K562 (cell line): Measurements from ENCODE around the gene CMIP. TPM values are rescaled to one million over a fixed set of nuclear protein-coding genes. Genes with fewer than 3 reads are reported as not detected.
A peak's percentile ranks its signal among the peaks of the same experiment; 100 is the strongest.

Experiments
- ATAC-seq: fragments of 200-7000 bp; cut with Tn5 transposase; 3 replicates; pipeline ENCODE4 v1.9.1; 2020; ENCODE audit warnings: moderate library complexity
- BruUV-seq: library from RNA; stranded (reverse); fragments of 400-500 nt; replicated peaks from 2 replicates; lab custom pipeline; 2021; lab: Mats Ljungman, UMichigan
- CTCF ChIA-PET: fragments of 300-600 bp; formaldehyde crosslinking; extraction: SDS; loops from one replicate; lab custom pipeline; 2021; ENCODE audit warnings: low intra/inter-chr PET ratio; lab: Yijun Ruan, JAX
- POLR2A ChIA-PET: fragments of 300-600, 350-650 bp; sonication (Branson Sonifier 250); formaldehyde crosslinking; extraction: SDS; loops from one replicate; lab custom pipeline; 2021; ENCODE audit warnings: antibody characterized with exemption, inconsistent platforms; lab: Yijun Ruan, JAX
- DNase-seq, 4 experiments: peaks; one replicate each; pipeline versions ENCODE4 v3.0.0 to v3.0.0-alpha.2; 2011 to 2018; ENCODE audit warnings: low spot score in 3 of 4, mixed read lengths in 3 of 4; ENCODE audit errors: extremely low read depth in 1 of 4
- FAIRE-seq: peaks from 2 replicates; lab custom pipeline; 2011; peaks lifted over from hg19 to GRCh38; lab: Jason Lieb, UNC
- H2AFZ ChIP-seq: 2 replicates; pipeline ENCODE4 v1.6.0; 2011; ENCODE audit warnings: low read depth, low read length, control low read depth, inconsistent platforms
- H3K27ac ChIP-seq: fragments of 200-600 bp; 3 replicates; pipeline ENCODE4 v1.8.0; 2011; ENCODE audit warnings: low read depth, mild to moderate bottlenecking, control low read depth, inconsistent platforms, low read length, moderate library complexity, mixed read lengths; ENCODE audit errors: extremely low read depth
- H3K27me3 ChIP-seq, 2 experiments: fragments of 300-600 bp in 1 of 2; 2 replicates in 1 of 2; 3 replicates in 1 of 2; pipeline versions ENCODE4 v1.6.0 to v1.8.0; 2011; ENCODE audit warnings: inconsistent platforms in 2 of 2, low read length in 2 of 2, mild to moderate bottlenecking in 1 of 2, mixed read lengths in 1 of 2, moderate library complexity in 1 of 2; ENCODE audit not compliant: control insufficient read depth in 2 of 2, insufficient read depth in 2 of 2
- H3K36me3 ChIP-seq: fragments of 300-600 bp; 3 replicates; pipeline ENCODE4 v1.8.0; 2011; ENCODE audit warnings: mild to moderate bottlenecking, low read length, inconsistent platforms; ENCODE audit not compliant: control insufficient read depth, insufficient read depth
- H3K4me1 ChIP-seq, 2 experiments: fragments of 200-600 bp in 1 of 2; replicated peaks in 1 of 2; 2 replicates in 1 of 2; 3 replicates in 1 of 2; pipeline versions ENCODE4 v1.5.1 to v1.8.0; 2011; ENCODE audit warnings: inconsistent platforms in 2 of 2, low read length in 2 of 2, mild to moderate bottlenecking in 1 of 2, mixed read lengths in 1 of 2, moderate library complexity in 1 of 2; ENCODE audit not compliant: control insufficient read depth in 2 of 2, insufficient read depth in 2 of 2
- H3K4me2 ChIP-seq: 2 replicates; pipeline ENCODE4 v1.6.1; 2011; ENCODE audit warnings: low read length, control low read depth, inconsistent platforms, mixed read lengths; ENCODE audit not compliant: insufficient read depth
- H3K4me3 ChIP-seq: fragments of 200-600 bp; sonication (generic), shearing (Covaris generic); 2 replicates; pipeline ENCODE4 v1.5.1; 2016; ENCODE audit warnings: control low read depth, inconsistent platforms
- H3K79me2 ChIP-seq: fragments of 200-600 bp; 3 replicates; pipeline ENCODE4 v1.8.0; 2011; ENCODE audit warnings: low read length, inconsistent platforms; ENCODE audit not compliant: control insufficient read depth, insufficient read depth
- H3K9ac ChIP-seq, 2 experiments: 2 replicates each; pipeline versions ENCODE4 v1.6.0 to v1.6.1; 2011; ENCODE audit warnings: low read depth in 2 of 2, low read length in 2 of 2, control low read depth in 1 of 2, inconsistent platforms in 1 of 2, mild to moderate bottlenecking in 1 of 2, mixed read lengths in 1 of 2; ENCODE audit not compliant: insufficient read depth in 1 of 2
- H3K9me1 ChIP-seq: one replicate; pipeline ENCODE4 v1.6.0; 2011; ENCODE audit warnings: inconsistent platforms, mild to moderate bottlenecking, low read length, moderate library complexity; ENCODE audit not compliant: control insufficient read depth, insufficient read depth
- H3K9me3 ChIP-seq: replicated peaks from 2 replicates; pipeline ENCODE4 v1.5.1; 2011; ENCODE audit warnings: low read depth, low read length, inconsistent platforms; ENCODE audit not compliant: control insufficient read depth, insufficient read depth
- H4K20me1 ChIP-seq: replicated peaks from 2 replicates; pipeline ENCODE4 v1.6.1; 2011; ENCODE audit warnings: low read length, inconsistent platforms, mixed read lengths; ENCODE audit not compliant: control insufficient read depth, insufficient read depth
- CXXC5 ChIP-seq: fragments of 250-450 bp; sonication (Bioruptor Pico); IDR thresholded peaks from 2 replicates; pipeline ENCODE4 v1.8.0; 2022; ENCODE audit warnings: inconsistent platforms, mild to moderate bottlenecking, moderate library complexity
- KLF10 ChIP-seq: fragments of 250-450 bp; sonication (Bioruptor Pico); IDR thresholded peaks from 2 replicates; pipeline ENCODE4 v1.6.1; 2021; ENCODE audit warnings: matching md5 sums
- MAFF ChIP-seq: IDR thresholded peaks from 2 replicates; pipeline ENCODE4 v1.6.1; 2012; ENCODE audit warnings: low read length, improper control_type of control experiment
- MLLT1 ChIP-seq, 2 experiments: fragments of 450-650 bp; IDR thresholded peaks; 2 replicates each; pipeline ENCODE4 v1.6.1; 2016
- POLR2G ChIP-seq: fragments of 200-400 bp; formaldehyde crosslinking; IDR thresholded peaks from 2 replicates; pipeline ENCODE4 v1.6.1; 2017; ENCODE audit warnings: low read depth, mild to moderate bottlenecking, antibody characterized with exemption, low read length, moderate library complexity
- SNAPC5 ChIP-seq: fragments of 250-450 bp; sonication (Bioruptor Pico); IDR thresholded peaks from 2 replicates; pipeline ENCODE4 v1.8.0; 2021; ENCODE audit warnings: moderate library complexity, mild to moderate bottlenecking, inconsistent platforms
- TARDBP ChIP-seq: fragments of 450-650 bp; IDR thresholded peaks from 2 replicates; pipeline ENCODE4 v1.6.1; 2016
- TCFL5 ChIP-seq: fragments of 250-450 bp; sonication (Bioruptor Pico); conservative IDR thresholded peaks from 2 replicates; pipeline ENCODE4 v1.6.1; 2021; ENCODE audit warnings: mild to moderate bottlenecking, moderate library complexity, matching md5 sums
- ZNF431 ChIP-seq: sonication (generic); formaldehyde crosslinking; IDR thresholded peaks from 2 replicates; pipeline ENCODE4 v1.8.0; 2022; ENCODE audit warnings: mild to moderate bottlenecking, missing genetic modification reagents
- WGBS: fragments of 100-300 bp; shearing (Covaris generic); methylation state at CpG from one replicate; pipeline ENCODE4 v1.1.6; 2016; ENCODE audit warnings: low coverage, mixed read lengths; ENCODE audit not compliant: insufficient coverage; ENCODE audit errors: missing lambda C conversion rate; 5-methylcytosine and 5-hydroxymethylcytosine counted together
- in situ Hi-C: fragments of 300-500 bp; cut with MboI; formaldehyde crosslinking; loops from 4 replicates; pipeline ENCODE4 v1.15.0; 2018; ENCODE audit warnings: inconsistent platforms, mixed read lengths
- intact Hi-C: fragments of 100-400 bp; cut with micrococcal nuclease; formaldehyde crosslinking; loops from 2 replicates; pipeline ENCODE4 v1.14.2; 2022
- polyA plus RNA-seq, 8 experiments: library from polyadenylated mRNA; depleted of rRNA in 4 of 8; stranded (reverse) in 5 of 8; unstranded in 3 of 8; fragments of >200 nt; fragmentation: Nextera tagmentation in 2 of 8; fragmentation: Illumina TruSeq in 1 of 8; extraction: Ambion mirVana in 2 of 8; extraction: Trizol in 1 of 8; gene quantifications; 2 replicates each; pipeline versions ENCODE4 v1.2.1 to v1.2.3, GENCODE V29; 2011 to 2014; ENCODE audit warnings: inconsistent platforms in 1 of 8, missing spikeins in 1 of 8
- total RNA-seq, 7 experiments: library from RNA; depleted of rRNA in 6 of 7; stranded (reverse); fragments of >200 nt in 6 of 7; fragmentation: Illumina TruSeq in 2 of 7; extraction: Trizol in 2 of 7; gene quantifications; 2 replicates each; pipeline versions ENCODE4 v1.2.1 to v1.2.3, GENCODE V29; 2011 to 2021; ENCODE audit warnings: low replicate concordance in 1 of 7

CMIP gene
- total and polyA plus RNA-seq, 9 of the 15 experiments (the other 6 are each of a cell fraction or from before 2014, with no cell fraction given): 0.94 to 82.5 (median 10.3) TPM

GRCh38 chr16:81465375-81465943 lies 20.9 kb downstream of the CMIP start:
- peaks cover 22% of the 10 kb centered on the region; the same call in 1 of the 2 replicates for H4K20me1 ChIP-seq

More at GRCh38 chr16:81465375-81465943, 20.9 kb downstream of the CMIP start:
- H3K27me3 ChIP-seq: no peaks in the 10 kb centered on the region
- peak overlapping the region in 1 of 2 experiments; percentile 53; a peak in 1 of 4 replicates for H3K9ac ChIP-seq
- no peak for ATAC-seq
- in situ Hi-C loops (no loop called here), intact Hi-C loops (no loop called here)
- H3K9me1 ChIP-seq: no peaks in the 10 kb centered on the region
- H3K4me1 ChIP-seq: peaks cover 32 to 37% of the 10 kb centered on the region in 2 experiments
- no peak overlapping the region for H3K4me2 ChIP-seq
- no peaks in the 10 kb centered on the region for H3K9me3 ChIP-seq
- H3K79me2 ChIP-seq: peaks cover 99% of the 10 kb centered on the region
- 83% methylated on average over 17 of the region's 18 CpGs for WGBS
- POLR2A ChIA-PET: interaction anchor here (0.7 to 2.2 kb wide), 5 partner anchors 8 to 28 kb away, joined by 4 to 9 read pairs (median 4); no protein-coding TSS in a partner anchor
- TF ChIP-seq MAFF: no peak
- 0 out of 2 replicates have a peak, but pooled peaks have one; percentile 32 for TF ChIP-seq POLR2G
- TF ChIP-seq ZNF431: no peak
- no peak for TF ChIP-seq KLF10 (CRISPR knock-in tag)
- no peak for TF ChIP-seq TARDBP
- no peak for TF ChIP-seq MLLT1 (IDR thresholded peaks at IDR 0.05)
- TF ChIP-seq TCFL5 (CRISPR knock-in tag): no peak
- TF ChIP-seq SNAPC5: no peak
- no peak for TF ChIP-seq CXXC5
- TF ChIP-seq, all 486 proteins: peak for 1
- peaks cover 22% of the 10 kb centered on the region; the same call in 2 of the 3 replicates for H3K36me3 ChIP-seq
- CTCF ChIA-PET: no interaction called here
- no peak overlapping the region for H2AFZ ChIP-seq
- H3K4me3 ChIP-seq: no peak overlapping the region
- no TSS peak for BruUV-seq
- 0 out of 3 replicates have a peak overlapping the region, but pooled peaks have one; percentile 8 for H3K27ac ChIP-seq
- DNase-seq (no peak), FAIRE-seq (no peak)
